ENCODE data around the gene PGM3.

The PGM3 gene

DNA sequence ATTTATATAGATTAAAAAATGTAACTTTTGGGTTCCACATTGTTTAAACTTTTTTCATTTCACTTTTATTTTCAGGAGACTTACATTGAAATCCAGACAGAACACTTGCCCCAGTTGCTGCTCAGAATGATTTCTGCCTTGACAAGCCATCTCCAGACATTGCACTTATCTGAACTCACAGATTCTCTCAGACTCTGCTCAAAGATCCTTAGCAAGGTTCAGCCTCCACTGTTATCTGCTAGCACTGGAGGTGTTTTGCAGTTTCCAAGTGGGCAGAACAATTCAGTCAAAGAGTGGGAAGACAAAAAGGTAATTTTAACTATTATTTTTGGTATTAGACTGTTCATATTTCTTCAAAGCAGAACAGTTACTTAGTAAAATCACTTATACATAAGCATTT, 67.6 kb downstream of the PGM3 start:
- no peak for TF ChIP-seq Cebpa-rat (IDR thresholded peaks at IDR 0.05)
- H3K9ac ChIP-seq = no peak overlapping the region
- H3K4me3 ChIP-seq = no peak overlapping the region
- H3K27me3 ChIP-seq = no peaks in the 10 kb centered on the region
- H4K20me1 ChIP-seq = no peaks in the 10 kb centered on the region
- no peak overlapping the region for H3K27ac ChIP-seq
- no peaks in the 10 kb centered on the region for H3K4me1 ChIP-seq
- no peaks in the 10 kb centered on the region for H3K9me3 ChIP-seq
- no peak overlapping the region for H3K4me2 ChIP-seq
- H3K36me3 ChIP-seq = peaks cover 26% of the 10 kb centered on the region

DNA sequence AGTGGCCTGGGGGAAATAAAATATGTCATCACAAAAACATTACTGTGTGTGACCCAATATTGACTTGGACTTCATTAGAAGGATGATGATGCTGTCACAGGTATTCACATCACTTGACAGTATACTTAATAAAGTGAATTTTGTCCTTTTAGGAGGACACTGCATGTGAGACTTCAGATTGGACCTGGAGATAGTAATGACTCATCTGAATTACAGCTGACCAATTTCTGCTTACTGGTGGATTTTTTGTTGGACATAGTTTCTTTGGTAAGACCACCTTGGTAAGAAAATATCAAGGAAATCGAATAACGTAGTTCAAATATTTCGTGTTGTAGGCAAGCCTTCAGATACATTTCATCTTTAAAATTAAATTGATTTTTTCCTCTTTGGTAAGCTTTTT, 68.5 kb downstream of the PGM3 start:
- no peak overlapping the region for H3K27ac ChIP-seq
- no peaks in the 10 kb centered on the region for H3K27me3 ChIP-seq
- H4K20me1 ChIP-seq = no peaks in the 10 kb centered on the region
- no peak overlapping the region for H3K9ac ChIP-seq
- no peaks in the 10 kb centered on the region for H3K9me3 ChIP-seq
- TF ChIP-seq Cebpa-rat (IDR thresholded peaks at IDR 0.05) = no peak
- no peak overlapping the region for H3K4me3 ChIP-seq
- H3K4me1 ChIP-seq = no peaks in the 10 kb centered on the region
- no peak overlapping the region for H3K4me2 ChIP-seq
- peaks cover 26% of the 10 kb centered on the region for H3K36me3 ChIP-seq

GRCh38 chr6:83119742-83120300, 73.2 kb downstream of the PGM3 start:
- no peak overlapping the region for H3K4me2 ChIP-seq
- no peaks in the 10 kb centered on the region for H4K20me1 ChIP-seq
- H3K9me3 ChIP-seq = no peaks in the 10 kb centered on the region
- H3K36me3 ChIP-seq = no peaks in the 10 kb centered on the region; the same call in 1 of the 2 replicates
- no peak overlapping the region for H3K27ac ChIP-seq
- no peak overlapping the region for H3K4me3 ChIP-seq
- H3K27me3 ChIP-seq = no peaks in the 10 kb centered on the region
- H3K9ac ChIP-seq = no peak overlapping the region
- H3K4me1 ChIP-seq = no peaks in the 10 kb centered on the region
- no peak for TF ChIP-seq Cebpa-rat (IDR thresholded peaks at IDR 0.05)

DNA sequence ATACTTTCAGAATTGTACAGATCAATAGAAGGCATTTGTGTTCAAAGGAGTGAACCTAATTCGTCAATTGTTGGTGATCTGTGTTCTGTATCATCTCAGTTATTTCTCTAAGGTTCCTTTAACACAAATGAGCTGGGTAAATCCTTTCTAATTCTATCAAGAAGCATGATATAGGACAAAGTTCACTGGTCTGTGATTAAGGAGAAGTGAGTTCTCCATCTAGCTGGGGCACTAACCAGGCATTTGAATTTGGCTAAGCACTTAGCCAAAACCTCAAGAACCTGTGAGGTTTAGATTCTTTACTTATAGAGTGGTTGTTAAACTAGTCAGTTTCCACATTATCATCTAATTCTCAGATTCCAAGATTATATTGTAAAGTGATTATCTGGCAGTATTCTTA, 75.3 kb downstream of the PGM3 start:
- Histone ChIP-seq H3K36me3 (no peaks in the 10 kb centered on the region), H3K27ac (no peak overlapping the region), H3K9ac (no peak overlapping the region), H3K4me3 (no peak overlapping the region), H3K27me3 (no peaks in the 10 kb centered on the region), H3K9me3 (no peaks in the 10 kb centered on the region), H4K20me1 (no peaks in the 10 kb centered on the region), H3K4me2 (no peak overlapping the region), H3K4me1 (no peaks in the 10 kb centered on the region)
- TF ChIP-seq Cebpa-rat (IDR thresholded peaks at IDR 0.05) = no peak
